ENCODE results near the gene LKAAEAR1.
A peak's percentile ranks its signal among the peaks of the same experiment; 100 is the strongest.

The LKAAEAR1 gene

DNA sequence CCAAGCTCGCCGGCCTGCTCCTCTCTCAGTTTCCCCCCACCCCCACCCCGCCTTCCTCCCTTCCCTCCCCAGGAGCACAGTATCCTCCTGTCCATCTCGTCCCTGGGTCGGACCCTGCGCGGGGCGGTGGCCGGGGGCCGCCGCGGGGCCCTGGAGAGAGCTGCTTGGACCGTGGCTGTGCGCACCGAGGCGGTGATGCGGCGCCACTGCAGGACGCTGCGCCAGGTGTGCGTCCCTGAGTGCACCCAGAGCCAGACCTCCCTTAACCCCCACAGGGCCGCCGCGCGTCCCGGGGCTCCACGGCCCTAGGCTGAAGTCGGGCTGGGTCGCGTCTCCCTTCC lies 46.0 kb downstream of the LKAAEAR1 start:
- DNase-seq (ENCODE audit: low spot score): no peak
- TF ChIP-seq, protein P1, sequence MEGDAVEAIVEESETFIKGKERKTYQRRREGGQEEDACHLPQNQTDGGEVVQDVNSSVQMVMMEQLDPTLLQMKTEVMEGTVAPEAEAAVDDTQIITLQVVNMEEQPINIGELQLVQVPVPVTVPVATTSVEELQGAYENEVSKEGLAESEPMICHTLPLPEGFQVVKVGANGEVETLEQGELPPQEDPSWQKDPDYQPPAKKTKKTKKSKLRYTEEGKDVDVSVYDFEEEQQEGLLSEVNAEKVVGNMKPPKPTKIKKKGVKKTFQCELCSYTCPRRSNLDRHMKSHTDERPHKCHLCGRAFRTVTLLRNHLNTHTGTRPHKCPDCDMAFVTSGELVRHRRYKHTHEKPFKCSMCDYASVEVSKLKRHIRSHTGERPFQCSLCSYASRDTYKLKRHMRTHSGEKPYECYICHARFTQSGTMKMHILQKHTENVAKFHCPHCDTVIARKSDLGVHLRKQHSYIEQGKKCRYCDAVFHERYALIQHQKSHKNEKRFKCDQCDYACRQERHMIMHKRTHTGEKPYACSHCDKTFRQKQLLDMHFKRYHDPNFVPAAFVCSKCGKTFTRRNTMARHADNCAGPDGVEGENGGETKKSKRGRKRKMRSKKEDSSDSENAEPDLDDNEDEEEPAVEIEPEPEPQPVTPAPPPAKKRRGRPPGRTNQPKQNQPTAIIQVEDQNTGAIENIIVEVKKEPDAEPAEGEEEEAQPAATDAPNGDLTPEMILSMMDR (IDR thresholded peaks at IDR 0.05; ENCODE audit: borderline replicate concordance, control extremely low read depth, extremely low read depth, insufficient read depth, missing control alignments): peak; percentile 14
- in situ Hi-C loops (cut with MboI; ENCODE audit: low sequenced_read_pairs, unreplicated experiment): no loop called here

DNA sequence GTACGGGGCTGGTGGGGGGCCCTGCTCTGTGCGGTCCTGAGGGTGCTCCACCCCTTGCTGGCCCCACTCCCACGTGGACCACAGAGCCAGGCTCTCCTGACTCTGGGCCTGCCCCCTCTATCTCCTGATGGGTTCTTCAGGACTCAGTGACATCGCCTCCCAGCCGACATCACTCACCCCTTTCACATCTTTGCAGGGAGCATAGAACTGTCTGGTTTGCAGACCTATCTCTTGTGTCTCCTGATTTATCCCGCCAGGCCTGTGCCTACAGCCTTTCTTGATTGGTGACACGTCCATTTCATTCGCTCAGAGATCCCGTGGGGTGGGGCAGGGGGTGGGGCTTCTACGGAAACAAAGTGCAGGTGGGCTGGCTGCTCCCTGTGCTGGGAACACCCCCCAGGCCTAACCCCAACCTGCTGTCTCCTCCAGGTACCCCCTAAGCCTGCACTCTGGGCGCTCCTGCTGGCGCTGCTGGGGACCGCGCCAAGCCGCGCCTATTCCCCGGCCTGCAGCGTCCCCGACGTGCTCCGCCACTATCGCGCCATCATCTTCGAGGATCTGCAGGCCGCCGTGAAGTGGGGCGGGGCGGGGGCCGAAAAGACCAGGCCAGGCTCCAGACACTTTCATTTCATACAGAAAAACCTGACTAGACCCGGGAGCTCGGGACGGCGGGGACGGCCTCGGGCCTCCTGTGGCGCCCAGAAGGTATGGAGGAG lies 46.5 kb downstream of the LKAAEAR1 start:
- DNase-seq (ENCODE audit: low spot score): peak; percentile 84
- TF ChIP-seq, protein P1 (IDR thresholded peaks at IDR 0.05; ENCODE audit: borderline replicate concordance, control extremely low read depth, extremely low read depth, insufficient read depth, missing control alignments): no peak
- in situ Hi-C loops (cut with MboI; ENCODE audit: low sequenced_read_pairs, unreplicated experiment): no loop called here

DNA sequence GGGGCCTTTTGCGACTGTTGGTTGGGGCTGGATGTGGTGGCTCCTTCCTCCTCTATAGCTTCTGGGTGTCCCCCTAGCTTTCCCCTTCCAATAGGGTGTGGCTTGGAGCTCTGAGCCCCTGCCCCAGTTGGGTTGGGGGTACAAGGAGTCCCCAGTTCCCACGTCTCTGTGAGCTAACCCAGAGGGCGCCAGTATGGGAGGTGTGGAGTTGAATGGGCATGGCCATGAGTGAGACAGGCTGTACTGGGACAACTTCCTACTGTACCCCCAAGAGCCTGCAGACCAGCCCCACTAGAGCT lies 47.0 kb downstream of the LKAAEAR1 start:
- TF ChIP-seq, protein P1 (IDR thresholded peaks at IDR 0.05; ENCODE audit: borderline replicate concordance, control extremely low read depth, extremely low read depth, insufficient read depth, missing control alignments): no peak
- no peak for DNase-seq (ENCODE audit: low spot score)
- in situ Hi-C loops (cut with MboI; ENCODE audit: low sequenced_read_pairs, unreplicated experiment): no loop called here

DNA sequence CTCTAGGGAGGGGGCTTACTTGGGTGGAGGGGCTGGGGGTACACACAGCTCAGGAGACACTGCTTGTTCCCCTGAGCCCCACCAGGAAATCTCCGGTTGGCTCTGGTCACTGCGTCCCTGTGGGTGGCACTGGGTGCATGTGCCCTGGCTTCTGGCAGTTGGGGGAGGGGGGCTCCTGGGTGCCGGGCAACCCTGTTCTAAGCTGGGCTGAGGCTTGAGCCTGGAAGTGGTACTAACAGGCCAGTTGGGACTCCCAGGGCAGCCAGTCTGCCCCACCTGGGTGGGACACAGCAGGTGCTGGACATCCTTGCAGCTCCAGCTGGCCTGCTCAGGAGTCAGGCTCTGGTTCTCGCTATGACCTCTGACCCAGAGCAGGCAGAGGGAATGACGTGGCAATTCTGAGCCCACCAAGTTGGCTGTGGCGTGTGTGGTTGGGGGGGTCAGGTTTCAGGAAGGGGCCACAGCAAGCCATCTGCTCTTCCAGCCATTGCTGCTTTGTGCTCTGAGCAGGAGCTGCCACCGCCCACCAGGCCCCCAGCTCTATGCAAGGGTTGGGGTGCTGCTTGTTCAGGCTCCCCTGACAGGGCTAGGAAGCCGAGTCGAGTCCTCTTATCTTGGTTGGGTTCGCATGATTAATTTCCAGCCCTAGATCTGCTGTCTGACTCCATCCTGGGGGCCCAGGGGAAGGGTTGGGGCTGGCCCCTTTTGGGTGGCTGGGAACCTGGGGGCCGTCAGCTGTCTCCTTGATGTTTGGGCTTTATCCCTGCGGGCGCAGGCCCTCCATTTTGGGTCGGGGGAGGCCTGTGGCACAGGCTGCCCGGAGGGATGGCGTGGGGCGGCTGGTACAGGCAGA lies 47.6 kb downstream of the LKAAEAR1 start:
- TF ChIP-seq, protein P1 (IDR thresholded peaks at IDR 0.05; ENCODE audit: borderline replicate concordance, control extremely low read depth, extremely low read depth, insufficient read depth, missing control alignments): no peak
- in situ Hi-C loops (cut with MboI; ENCODE audit: low sequenced_read_pairs, unreplicated experiment): no loop called here
- peak; percentile 77 for DNase-seq (ENCODE audit: low spot score)

DNA sequence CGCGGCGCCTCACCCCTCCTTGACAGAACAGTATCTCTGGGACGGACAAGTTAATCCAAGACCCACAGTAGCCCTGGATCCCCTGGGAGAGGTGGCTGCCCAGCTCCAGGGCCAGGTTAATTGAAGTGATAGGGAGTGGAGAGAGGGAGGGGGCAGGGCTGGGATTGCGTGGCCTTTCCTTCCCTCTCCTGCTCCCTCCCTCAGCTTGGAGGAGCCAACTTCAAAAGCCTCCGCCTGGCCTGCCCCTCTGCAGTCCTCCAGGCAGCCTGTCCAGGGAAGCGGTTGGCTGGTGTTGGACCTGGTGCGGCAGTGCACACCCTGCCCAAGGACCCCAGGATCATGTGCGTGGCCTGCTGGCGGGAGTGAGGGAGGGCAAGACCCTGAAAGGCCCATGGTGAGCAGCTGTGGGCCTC lies 48.3 kb downstream of the LKAAEAR1 start, which contains the start of gene C20orf204:
TSS of gene C20orf204 (plus strand) at position 250 of the 413 bp plus-strand sequence. CDS start at position 392, 142 bp downstream.
- DNase-seq (ENCODE audit: low spot score): no peak
- TF ChIP-seq, protein P1 (IDR thresholded peaks at IDR 0.05; ENCODE audit: borderline replicate concordance, control extremely low read depth, extremely low read depth, insufficient read depth, missing control alignments): no peak
- in situ Hi-C loops (cut with MboI; ENCODE audit: low sequenced_read_pairs, unreplicated experiment): no loop called here

DNA sequence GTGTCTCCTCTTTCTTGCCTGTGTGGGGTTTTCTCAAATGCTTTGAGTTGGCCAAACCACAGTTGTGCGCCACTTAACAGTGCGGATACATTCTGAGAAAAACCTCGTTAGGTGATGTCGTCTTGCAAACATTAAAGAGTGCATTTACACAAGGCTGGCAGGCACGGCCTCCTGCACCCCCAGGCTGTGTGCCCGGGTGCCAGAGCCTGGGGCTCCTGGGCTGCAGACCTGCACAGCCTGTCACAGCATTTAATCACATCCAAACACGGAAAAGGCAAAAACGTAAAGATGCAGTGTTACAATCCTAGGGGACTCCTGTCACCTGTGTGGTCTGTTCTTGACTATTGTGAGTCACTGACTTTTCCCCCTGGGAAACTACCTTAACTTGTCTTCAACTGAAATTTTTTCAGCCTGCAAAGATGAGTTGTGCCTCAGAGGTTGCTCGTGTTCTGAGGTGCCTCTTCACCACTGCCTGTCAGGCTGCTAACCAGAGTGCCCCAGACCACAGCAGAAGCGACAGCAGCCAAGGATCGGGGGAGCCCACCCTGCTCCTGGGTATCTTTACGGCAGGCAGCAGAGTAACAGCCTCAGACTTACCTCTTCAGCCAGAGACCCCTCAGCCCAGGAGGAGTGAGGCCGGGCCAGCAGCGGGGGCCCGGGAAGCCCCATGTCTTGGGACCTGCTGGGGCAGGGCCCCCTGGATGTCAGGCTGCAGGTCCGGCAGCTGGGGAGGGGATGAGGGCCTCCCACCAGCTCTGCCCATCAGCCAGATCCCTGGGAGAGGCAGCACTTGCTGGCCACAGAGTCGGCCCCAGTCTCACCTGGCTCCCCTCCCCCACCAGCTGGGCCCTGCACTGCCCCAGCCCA lies 48.9 kb downstream of the LKAAEAR1 start:
- peak; percentile 71 for DNase-seq (ENCODE audit: low spot score)
- in situ Hi-C loops (cut with MboI; ENCODE audit: low sequenced_read_pairs, unreplicated experiment): no loop called here
- TF ChIP-seq, protein P1 (IDR thresholded peaks at IDR 0.05; ENCODE audit: borderline replicate concordance, control extremely low read depth, extremely low read depth, insufficient read depth, missing control alignments): no peak

All from GM13976 (cell line).